Neuronal stem cell (in vitro differentiated cells): Measurements from ENCODE around the gene ZNF226.

Experiments used
- DNase-seq: peaks from one replicate; pipeline ENCODE4 v3.0.0-alpha.2; 2013; ENCODE audit warnings: low spot score
- H2AFZ ChIP-seq: one replicate; pipeline ENCODE4 v1.6.1; 2013; ENCODE audit warnings: mild to moderate bottlenecking, low read length, inconsistent platforms
- H2AK5ac ChIP-seq: 2 replicates; pipeline ENCODE4 v1.6.1; 2013; ENCODE audit warnings: low read depth, mild to moderate bottlenecking, inconsistent platforms, low read length, moderate library complexity, mixed read lengths
- H2BK120ac ChIP-seq: 2 replicates; pipeline ENCODE4 v1.6.1; 2013; ENCODE audit warnings: low read depth, mild to moderate bottlenecking, inconsistent platforms, low read length, moderate library complexity, mixed read lengths
- H2BK12ac ChIP-seq: one replicate; pipeline ENCODE4 v1.6.1; 2013; ENCODE audit warnings: low read length, inconsistent platforms
- H2BK15ac ChIP-seq: 2 replicates; pipeline ENCODE4 v1.6.1; 2013; ENCODE audit warnings: mild to moderate bottlenecking, low read length, inconsistent platforms, mixed read lengths
- H2BK5ac ChIP-seq: one replicate; pipeline ENCODE4 v1.6.1; 2013; ENCODE audit warnings: inconsistent platforms, mild to moderate bottlenecking, low read length, moderate library complexity
- H3K14ac ChIP-seq: one replicate; pipeline ENCODE4 v1.6.1; 2013; ENCODE audit warnings: low read length, inconsistent platforms
- H3K18ac ChIP-seq: 2 replicates; pipeline ENCODE4 v1.6.1; 2013; ENCODE audit warnings: low read length, inconsistent platforms
- H3K23ac ChIP-seq: 2 replicates; pipeline ENCODE4 v1.6.1; 2013; ENCODE audit warnings: low read depth, mild to moderate bottlenecking, mixed read lengths, low read length, inconsistent platforms; ENCODE audit not compliant: poor library complexity
- H3K27ac ChIP-seq: replicated peaks from 3 replicates; pipeline ENCODE4 v1.5.1; 2013; ENCODE audit warnings: low read length, inconsistent platforms
- H3K27me3 ChIP-seq, 3 experiments: 2 replicates each; pipeline ENCODE4 v1.6.1; 2013; ENCODE audit warnings: low read length in 3 of 3, mild to moderate bottlenecking in 2 of 3, inconsistent platforms in 1 of 3, low read depth in 1 of 3, mixed read lengths in 1 of 3, moderate library complexity in 1 of 3; ENCODE audit not compliant: control insufficient read depth in 3 of 3, insufficient read depth in 3 of 3
- H3K36me3 ChIP-seq, 2 donors: replicated peaks in 1 of 2; 2 replicates each; pipeline ENCODE4 v1.6.1; 2013; ENCODE audit warnings: low read length in 2 of 2; ENCODE audit not compliant: control insufficient read depth in 2 of 2, insufficient read depth in 2 of 2
- H3K4ac ChIP-seq: 2 replicates; pipeline ENCODE4 v1.6.1; 2013; ENCODE audit warnings: inconsistent platforms, mild to moderate bottlenecking, low read length, moderate library complexity
- H3K4me1 ChIP-seq, 2 donors: 1 replicate in 1 of 2; 2 replicates in 1 of 2; pipeline ENCODE4 v1.6.1; 2013; ENCODE audit warnings: low read length in 2 of 2, low read depth in 1 of 2; ENCODE audit not compliant: control insufficient read depth in 2 of 2, insufficient read depth in 1 of 2
- H3K4me2 ChIP-seq: one replicate; pipeline ENCODE4 v1.6.1; 2013; ENCODE audit warnings: mild to moderate bottlenecking, low read length, inconsistent platforms; ENCODE audit not compliant: insufficient read depth, poor library complexity, severe bottlenecking
- H3K4me3 ChIP-seq, 2 donors: 2 replicates each; pipeline ENCODE4 v1.5.1; 2013; ENCODE audit warnings: low read length in 2 of 2, mild to moderate bottlenecking in 2 of 2, inconsistent platforms in 1 of 2, moderate library complexity in 1 of 2
- H3K79me1 ChIP-seq: one replicate; pipeline ENCODE4 v1.6.1; 2013; ENCODE audit warnings: low read depth, mild to moderate bottlenecking, inconsistent platforms, low read length, moderate library complexity
- H3K9ac ChIP-seq: one replicate; pipeline ENCODE4 v1.6.1; 2013; ENCODE audit warnings: mild to moderate bottlenecking, low read depth, low read length, inconsistent platforms; ENCODE audit not compliant: poor library complexity
- H3K9me3 ChIP-seq, 2 donors: replicated peaks in 1 of 2; 2 replicates each; pipeline versions ENCODE3 to v1.6.1; 2013; ENCODE audit warnings: low read length in 2 of 2, mild to moderate bottlenecking in 2 of 2, inconsistent platforms in 1 of 2, low read depth in 1 of 2, mixed read lengths in 1 of 2, moderate library complexity in 1 of 2; ENCODE audit not compliant: control insufficient read depth in 2 of 2, insufficient read depth in 1 of 2
- H4K8ac ChIP-seq: one replicate; pipeline ENCODE4 v1.6.1; 2013; ENCODE audit warnings: low read depth, mild to moderate bottlenecking, inconsistent platforms, low read length, moderate library complexity
- H4K91ac ChIP-seq: one replicate; pipeline ENCODE4 v1.6.1; 2013; ENCODE audit warnings: low read length, low read depth, mild to moderate bottlenecking, inconsistent platforms; ENCODE audit not compliant: poor library complexity
- WGBS, 2 donors: extraction: QIAGEN DNeasy Blood & Tissue Kit; methylation state at CpG; one replicate each; pipeline ENCODE4 v1.1.7; 2013; ENCODE audit warnings: missing lambda C conversion rate in 2 of 2, mixed read lengths in 1 of 2; ENCODE audit not compliant: insufficient read length in 2 of 2, insufficient replicate concordance in 1 of 2; ENCODE audit errors: extremely low coverage in 2 of 2; 5-methylcytosine and 5-hydroxymethylcytosine counted together

The ZNF226 gene

DNA sequence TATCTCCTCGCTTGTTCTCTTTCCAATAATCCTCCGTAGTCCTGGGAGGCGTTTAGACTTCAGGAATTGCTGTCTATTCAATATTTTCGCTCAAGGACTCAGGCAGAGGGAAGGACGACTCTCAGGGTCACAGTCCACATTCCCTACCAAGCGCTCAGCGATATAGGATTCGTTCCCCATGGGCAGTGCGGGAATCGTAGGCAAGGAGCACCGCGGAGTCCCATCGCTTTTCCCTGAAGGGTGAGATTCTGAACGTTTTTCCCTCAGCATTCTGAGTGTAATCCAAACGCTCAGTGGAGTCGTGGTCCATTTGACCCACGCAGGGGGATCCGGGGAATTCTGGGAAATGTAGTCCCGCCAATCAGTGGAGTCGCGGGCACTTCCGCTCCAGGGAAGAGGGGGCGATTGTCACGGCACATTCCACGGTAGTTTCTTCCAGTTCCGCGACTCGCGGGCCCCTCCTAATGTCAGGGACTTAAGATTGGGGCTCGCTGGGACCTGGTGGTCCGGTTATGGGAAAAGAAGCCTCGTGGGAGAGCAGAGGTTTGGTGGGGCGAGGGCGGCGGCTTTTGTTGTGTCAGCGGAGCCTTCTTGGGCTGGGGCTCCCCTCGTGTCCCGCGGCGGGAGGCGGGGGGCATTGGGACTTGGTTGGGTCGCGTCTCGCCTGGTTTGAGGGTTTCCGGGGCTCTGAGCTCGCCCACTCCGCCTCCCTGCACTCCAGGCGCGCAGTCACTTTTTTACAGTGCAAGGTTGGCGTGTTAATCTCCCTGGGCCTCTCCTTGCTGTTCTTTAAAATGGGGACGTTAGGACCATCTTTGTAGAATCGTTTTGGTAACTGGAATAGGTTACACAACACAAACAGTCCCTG is 23.5 kb upstream of the ZNF226 start, which contains the start of gene ZNF234:
TSS of gene ZNF234 (plus strand) at position 364 of the 868 bp plus-strand sequence. CDS start 3,079 bp downstream, outside the sequence.
- peak within 1 kb of the TSS; percentile 25 for H3K14ac ChIP-seq
- H3K4ac ChIP-seq, result no peak within 1 kb of the TSS
- H2BK5ac ChIP-seq, result no peak within 1 kb of the TSS
- H4K8ac ChIP-seq, result no peak within 1 kb of the TSS
- H3K79me1 ChIP-seq, result peaks cover 2% of the 10 kb centered on the region
- DNase-seq, result peak; percentile 71
- peak within 1 kb of the TSS; percentile 95 for H2AFZ ChIP-seq
- H3K23ac ChIP-seq, result peak within 1 kb of the TSS; percentile 91
- no CpG with 5 or more reads among the region's 52 CpGs for WGBS, 2 donors
- H3K27me3 ChIP-seq, result no peaks in the 10 kb centered on the region
- H2BK120ac ChIP-seq, result no peak within 1 kb of the TSS
- H3K4me3 ChIP-seq, result peak within 1 kb of the TSS; percentile 75 to 90
- H3K9ac ChIP-seq, result peak within 1 kb of the TSS; percentile 79
- no peaks in the 10 kb centered on the region for H3K9me3 ChIP-seq
- H4K91ac ChIP-seq, result no peak within 1 kb of the TSS
- no peak within 1 kb of the TSS for H2BK12ac ChIP-seq
- H3K18ac ChIP-seq, result peak within 1 kb of the TSS; percentile 94
- peak within 1 kb of the TSS; percentile 46 for H2AK5ac ChIP-seq
- peak within 1 kb of the TSS; percentile 94 for H2BK15ac ChIP-seq
- peaks cover 3 to 25% of the 10 kb centered on the region in 2 donors for H3K36me3 ChIP-seq
- no peak within 1 kb of the TSS for H3K27ac ChIP-seq
- peaks cover 0 to 4% of the 10 kb centered on the region in 2 donors for H3K4me1 ChIP-seq
- H3K4me2 ChIP-seq, result peak within 1 kb of the TSS; percentile 66

DNA sequence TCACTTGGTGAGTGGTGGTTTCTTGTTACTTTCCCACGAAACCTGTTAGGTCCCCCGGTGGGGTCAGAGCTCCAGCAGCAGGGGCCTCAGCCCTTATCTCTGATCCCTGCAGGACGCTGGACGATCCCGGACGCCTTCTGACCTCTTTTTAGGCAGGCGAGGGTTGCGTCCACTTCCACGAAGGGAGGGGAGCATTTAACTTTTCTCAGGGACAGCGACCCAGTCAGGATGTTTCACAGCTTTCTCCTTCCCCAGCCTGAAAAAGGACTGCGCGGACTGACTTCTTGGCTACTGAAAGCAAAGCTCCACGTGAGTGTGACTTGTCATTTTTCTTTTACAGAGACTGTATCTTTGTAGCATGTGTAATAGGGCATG is 22.9 kb upstream of the ZNF226 start:
- H3K79me1 ChIP-seq, result peaks cover 2% of the 10 kb centered on the region

DNA sequence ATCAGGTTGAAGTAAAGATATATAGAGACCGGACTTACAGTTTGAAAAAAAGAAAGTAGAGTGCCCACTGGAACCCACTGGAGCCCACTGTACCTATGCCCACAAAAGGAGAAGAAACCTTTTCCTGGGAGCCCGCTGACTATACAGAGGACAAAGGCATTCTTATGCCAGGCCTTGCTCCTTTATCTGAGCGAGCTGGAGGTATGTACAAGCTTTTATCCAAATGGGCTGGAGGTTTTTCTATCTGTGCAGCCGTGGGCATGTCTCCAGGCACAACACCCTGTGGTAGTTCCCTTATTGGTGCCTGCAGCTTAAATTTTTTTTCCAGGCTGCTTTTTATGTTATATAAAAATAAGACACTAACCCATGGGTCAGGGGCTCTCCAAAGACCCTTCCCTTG is 15.1 kb upstream of the ZNF226 start:
- no peak for DNase-seq

More for the DNA sequence above, 22.9 kb upstream of the ZNF226 start:
- Histone ChIP-seq H3K4me1 (peaks cover 0 to 4% of the 10 kb centered on the region in 2 donors), H3K9ac (no peak overlapping the region), H3K4me2 (peak overlapping the region; percentile 66), H3K4me3 (peak overlapping the region; percentile 75 to 90), H4K8ac (no peak overlapping the region), H3K27ac (no peak overlapping the region), H4K91ac (no peak overlapping the region), H2AFZ (peak overlapping the region; percentile 95), H2AK5ac (no peak overlapping the region), H3K23ac (peak overlapping the region; percentile 23), H3K9me3 (no peaks in the 10 kb centered on the region), H3K27me3 (no peaks in the 10 kb centered on the region), H2BK15ac (no peak overlapping the region), H2BK120ac (no peak overlapping the region), H3K14ac (peak overlapping the region; percentile 25), H3K18ac (peak overlapping the region; percentile 39), H3K4ac (no peak overlapping the region), H3K36me3 (peaks cover 3 to 28% of the 10 kb centered on the region in 2 donors), H2BK12ac (no peak overlapping the region), H2BK5ac (no peak overlapping the region)
- DNase-seq, result no peak
- no CpG with 5 or more reads among the region's 13 CpGs for WGBS, 2 donors

DNA sequence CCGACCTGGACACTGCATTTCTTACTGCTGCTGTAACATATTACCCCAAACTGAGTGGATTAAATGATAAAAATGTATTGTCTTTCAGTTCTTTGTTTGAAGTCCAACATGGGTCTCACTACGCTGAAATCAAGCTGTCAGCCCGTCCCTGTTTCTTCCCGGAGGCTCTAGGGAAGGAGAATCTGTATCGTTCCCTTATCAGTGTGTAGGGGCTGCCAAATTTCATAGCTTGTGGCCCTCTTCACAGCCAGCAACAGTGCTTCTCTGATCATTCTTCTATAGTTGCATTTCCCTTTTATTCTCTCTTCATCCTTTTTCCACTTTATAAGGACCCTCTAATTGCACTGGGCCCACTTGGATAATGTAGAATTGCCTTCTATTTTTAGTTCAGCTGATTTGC is 13.4 kb upstream of the ZNF226 start:
- H3K79me1 ChIP-seq, result no peaks in the 10 kb centered on the region
- H2BK120ac ChIP-seq, result no peak overlapping the region
- H3K23ac ChIP-seq, result no peak overlapping the region
- H3K27me3 ChIP-seq, result peaks cover 0 to 2% (median 0%) of the 10 kb centered on the region in 3 experiments
- no peak overlapping the region for H3K18ac ChIP-seq
- no peak overlapping the region for H4K91ac ChIP-seq
- no peak overlapping the region for H4K8ac ChIP-seq
- no peak overlapping the region for H2BK5ac ChIP-seq
- H3K4me1 ChIP-seq, result no peaks in the 10 kb centered on the region
- no peak overlapping the region for H3K14ac ChIP-seq
- H2AK5ac ChIP-seq, result no peak overlapping the region
- H3K9ac ChIP-seq, result no peak overlapping the region
- no peak overlapping the region for H3K4me2 ChIP-seq
- no peak overlapping the region for H2AFZ ChIP-seq
- no peak for DNase-seq
- H3K27ac ChIP-seq, result no peak overlapping the region
- H2BK15ac ChIP-seq, result no peak overlapping the region
- H3K4ac ChIP-seq, result no peak overlapping the region
- WGBS, 2 donors, result no CpG with 5 or more reads among the region's 5 CpGs
- H2BK12ac ChIP-seq, result no peak overlapping the region
- H3K36me3 ChIP-seq, result peaks cover 24 to 96% of the 10 kb centered on the region in 2 donors
- H3K9me3 ChIP-seq, result peaks cover 5 to 19% of the 10 kb centered on the region in 2 donors
- no peak overlapping the region for H3K4me3 ChIP-seq

More for the DNA sequence above, 15.1 kb upstream of the ZNF226 start:
- Histone ChIP-seq H3K4me2 (no peak overlapping the region), H3K4me3 (no peak overlapping the region), H3K27ac (no peak overlapping the region), H3K9ac (no peak overlapping the region), H3K79me1 (no peaks in the 10 kb centered on the region), H3K14ac (no peak overlapping the region), H3K18ac (no peak overlapping the region), H3K36me3 (peaks cover 18 to 96% of the 10 kb centered on the region in 2 donors), H3K9me3 (peaks cover 0 to 3% of the 10 kb centered on the region in 2 donors), H2BK5ac (no peak overlapping the region), H2BK15ac (no peak overlapping the region), H4K91ac (no peak overlapping the region), H3K4me1 (no peaks in the 10 kb centered on the region), H3K23ac (no peak overlapping the region), H2AK5ac (no peak overlapping the region), H2BK12ac (no peak overlapping the region), H3K27me3 (peaks cover 0 to 2% (median 0%) of the 10 kb centered on the region in 3 experiments), H3K4ac (no peak overlapping the region), H2BK120ac (no peak overlapping the region), H2AFZ (no peak overlapping the region), H4K8ac (no peak overlapping the region)
- no CpG with 5 or more reads among the region's 4 CpGs for WGBS, 2 donors
